Measurements from ENCODE around the gene KLLN.
"Not testable (repeated sequence)": the region's sequence is repeated elsewhere in the genome, so short reads cannot be mapped to it uniquely, and the experiment has no call there.

The KLLN gene

DNA sequence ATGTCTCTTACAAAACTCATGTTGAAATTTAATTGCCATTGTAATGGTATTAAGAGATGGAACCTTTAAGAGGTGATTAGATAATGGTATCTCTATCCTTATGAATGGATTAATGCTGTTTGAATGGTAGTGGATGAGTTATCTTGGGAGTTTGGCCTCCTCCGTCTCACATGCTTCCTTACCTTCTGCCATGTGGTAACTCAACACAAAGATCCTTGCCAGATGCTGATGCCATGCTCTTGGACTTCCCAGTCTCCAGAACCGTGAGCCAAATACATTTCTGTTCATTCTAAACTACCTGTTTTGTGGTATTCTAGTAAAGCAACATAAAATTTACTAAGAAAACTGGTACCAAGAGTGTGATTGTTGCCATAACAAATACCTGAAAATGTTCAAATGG is 23.3 kb upstream of the KLLN start:
- Histone ChIP-seq H2AFZ (ENCODE audit: low read length) (no peak overlapping the region), H4K20me1 (ENCODE audit: insufficient read depth, low read length) (no peaks in the 10 kb centered on the region), H3K9me3 (ENCODE audit: low read length) (no peaks in the 10 kb centered on the region), H3K27me3 (ENCODE audit: insufficient read depth, low read length) (no peaks in the 10 kb centered on the region), H3K4me2 (ENCODE audit: low read length) (no peak overlapping the region), H3K4me1 (ENCODE audit: insufficient read depth, low read length, severe bottlenecking) (no peaks in the 10 kb centered on the region), H3K36me3 (ENCODE audit: insufficient read depth, low read length) (peaks cover 65% of the 10 kb centered on the region), H3K27ac (ENCODE audit: low read depth, low read length, poor library complexity, severe bottlenecking) (no peak overlapping the region), H3K4me3 (ENCODE audit: low read depth, low read length, poor library complexity, severe bottlenecking) (no peak overlapping the region), H3K79me2 (ENCODE audit: insufficient read depth, low read length) (peaks cover 55% of the 10 kb centered on the region), H3K9me2 (ENCODE audit: low read depth, low read length) (no peaks in the 10 kb centered on the region), H3K9ac (ENCODE audit: low read length) (no peak overlapping the region), H3F3A (ENCODE audit: insufficient read depth, low read length) (no peaks in the 10 kb centered on the region)
- TF ChIP-seq, protein P1, sequence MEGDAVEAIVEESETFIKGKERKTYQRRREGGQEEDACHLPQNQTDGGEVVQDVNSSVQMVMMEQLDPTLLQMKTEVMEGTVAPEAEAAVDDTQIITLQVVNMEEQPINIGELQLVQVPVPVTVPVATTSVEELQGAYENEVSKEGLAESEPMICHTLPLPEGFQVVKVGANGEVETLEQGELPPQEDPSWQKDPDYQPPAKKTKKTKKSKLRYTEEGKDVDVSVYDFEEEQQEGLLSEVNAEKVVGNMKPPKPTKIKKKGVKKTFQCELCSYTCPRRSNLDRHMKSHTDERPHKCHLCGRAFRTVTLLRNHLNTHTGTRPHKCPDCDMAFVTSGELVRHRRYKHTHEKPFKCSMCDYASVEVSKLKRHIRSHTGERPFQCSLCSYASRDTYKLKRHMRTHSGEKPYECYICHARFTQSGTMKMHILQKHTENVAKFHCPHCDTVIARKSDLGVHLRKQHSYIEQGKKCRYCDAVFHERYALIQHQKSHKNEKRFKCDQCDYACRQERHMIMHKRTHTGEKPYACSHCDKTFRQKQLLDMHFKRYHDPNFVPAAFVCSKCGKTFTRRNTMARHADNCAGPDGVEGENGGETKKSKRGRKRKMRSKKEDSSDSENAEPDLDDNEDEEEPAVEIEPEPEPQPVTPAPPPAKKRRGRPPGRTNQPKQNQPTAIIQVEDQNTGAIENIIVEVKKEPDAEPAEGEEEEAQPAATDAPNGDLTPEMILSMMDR (IDR thresholded peaks at IDR 0.05; ENCODE audit: low read length): no peak

DNA sequence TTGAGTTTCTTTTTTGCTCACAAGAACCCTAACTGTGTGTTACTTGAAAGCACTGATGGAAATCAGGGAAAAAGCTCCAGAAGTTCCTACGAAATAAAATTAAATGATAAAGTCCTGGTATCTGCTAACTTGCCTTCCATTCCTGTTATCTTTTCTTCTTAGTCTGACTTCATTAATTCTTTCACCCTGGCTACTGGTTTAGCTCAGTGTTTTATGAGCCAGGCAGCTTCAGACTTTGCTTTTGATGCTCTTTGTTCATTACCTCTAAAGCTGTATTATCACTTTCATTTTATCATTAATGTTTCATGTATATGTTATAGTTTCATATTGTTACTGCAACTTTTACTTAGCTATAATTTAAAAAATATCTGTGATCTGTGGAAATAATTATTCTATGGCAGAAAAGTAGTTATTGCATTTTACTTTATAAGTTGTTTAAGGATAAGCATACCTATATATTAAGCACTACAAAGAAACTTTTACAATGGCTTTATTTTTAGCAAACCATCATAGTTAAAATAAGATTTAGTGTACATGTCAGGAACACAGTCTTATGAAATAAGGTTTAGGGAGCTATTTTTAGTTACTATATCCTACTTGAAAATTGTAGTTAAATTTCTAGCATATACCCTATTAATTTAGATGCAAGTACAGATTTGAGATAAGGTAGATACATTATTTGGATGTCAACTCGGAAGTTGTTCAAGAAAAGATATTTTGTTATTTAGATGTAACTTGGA is 19.4 kb upstream of the KLLN start:
- H3K27me3 ChIP-seq (ENCODE audit: insufficient read depth, low read length): no peaks in the 10 kb centered on the region
- TF ChIP-seq EZH2 (IDR thresholded peaks at IDR 0.05; ENCODE audit: borderline replicate concordance, low read length): no peak
- TF ChIP-seq, protein P1 (IDR thresholded peaks at IDR 0.05; ENCODE audit: low read length): no peak
- H3K27ac ChIP-seq (ENCODE audit: low read depth, low read length, poor library complexity, severe bottlenecking): no peak overlapping the region
- H3K4me3 ChIP-seq (ENCODE audit: low read depth, low read length, poor library complexity, severe bottlenecking): no peak overlapping the region
- no peaks in the 10 kb centered on the region for H3K9me2 ChIP-seq (ENCODE audit: low read depth, low read length)
- H2AFZ ChIP-seq (ENCODE audit: low read length): no peak overlapping the region
- H3K79me2 ChIP-seq (ENCODE audit: insufficient read depth, low read length): peaks cover 67% of the 10 kb centered on the region
- no peaks in the 10 kb centered on the region for H3F3A ChIP-seq (ENCODE audit: insufficient read depth, low read length)
- no peak overlapping the region for H3K9ac ChIP-seq (ENCODE audit: low read length)
- peaks cover 87% of the 10 kb centered on the region for H3K36me3 ChIP-seq (ENCODE audit: insufficient read depth, low read length)
- H4K20me1 ChIP-seq (ENCODE audit: insufficient read depth, low read length): no peaks in the 10 kb centered on the region
- H3K4me1 ChIP-seq (ENCODE audit: insufficient read depth, low read length, severe bottlenecking): no peaks in the 10 kb centered on the region
- H3K4me2 ChIP-seq (ENCODE audit: low read length): no peak overlapping the region
- H3K9me3 ChIP-seq (ENCODE audit: low read length): no peaks in the 10 kb centered on the region

- not testable (repeated sequence) for H3K27me3 ChIP-seq (ENCODE audit: insufficient read depth, low read length); H3K4me3 ChIP-seq (ENCODE audit: low read depth, low read length, poor library complexity, severe bottlenecking); H3F3A ChIP-seq (ENCODE audit: insufficient read depth, low read length); H3K9ac ChIP-seq (ENCODE audit: low read length); H3K4me2 ChIP-seq (ENCODE audit: low read length); H3K9me2 ChIP-seq (ENCODE audit: low read depth, low read length); H3K4me1 ChIP-seq (ENCODE audit: insufficient read depth, low read length, severe bottlenecking); H3K27ac ChIP-seq (ENCODE audit: low read depth, low read length, poor library complexity, severe bottlenecking); H3K9me3 ChIP-seq (ENCODE audit: low read length); H4K20me1 ChIP-seq (ENCODE audit: insufficient read depth, low read length); H2AFZ ChIP-seq (ENCODE audit: low read length)
- Histone ChIP-seq H3K79me2 (ENCODE audit: insufficient read depth, low read length) (peaks cover 79% of the 10 kb centered on the region), H3K36me3 (ENCODE audit: insufficient read depth, low read length) (peaks cover 84% of the 10 kb centered on the region)
These were observed 18.2 kb upstream of the KLLN start for GRCh38 chr10:87881373-87882059.

- Histone ChIP-seq H3K9me2 (ENCODE audit: low read depth, low read length) (no peaks in the 10 kb centered on the region), H3K36me3 (ENCODE audit: insufficient read depth, low read length) (peaks cover 82% of the 10 kb centered on the region), H2AFZ (ENCODE audit: low read length) (no peak overlapping the region), H3K4me3 (ENCODE audit: low read depth, low read length, poor library complexity, severe bottlenecking) (no peak overlapping the region), H3K27ac (ENCODE audit: low read depth, low read length, poor library complexity, severe bottlenecking) (no peak overlapping the region), H3K27me3 (ENCODE audit: insufficient read depth, low read length) (no peaks in the 10 kb centered on the region), H3K9ac (ENCODE audit: low read length) (no peak overlapping the region), H3K4me1 (ENCODE audit: insufficient read depth, low read length, severe bottlenecking) (no peaks in the 10 kb centered on the region), H3F3A (ENCODE audit: insufficient read depth, low read length) (no peaks in the 10 kb centered on the region), H3K9me3 (ENCODE audit: low read length) (no peaks in the 10 kb centered on the region), H4K20me1 (ENCODE audit: insufficient read depth, low read length) (no peaks in the 10 kb centered on the region), H3K4me2 (ENCODE audit: low read length) (no peak overlapping the region), H3K79me2 (ENCODE audit: insufficient read depth, low read length) (peaks cover 83% of the 10 kb centered on the region)
- TF ChIP-seq, protein P1 (IDR thresholded peaks at IDR 0.05; ENCODE audit: low read length): no peak
- no peak for TF ChIP-seq EZH2 (IDR thresholded peaks at IDR 0.05; ENCODE audit: borderline replicate concordance, low read length)
These were observed 17.0 kb upstream of the KLLN start for GRCh38 chr10:87880336-87880735.

Measured in OCI-LY1 (cell line).